GM12874 (cell line): Measurements from ENCODE around the gene ATP9A.

ENCODE experiments used
- CTCF ChIP-seq: IDR thresholded peaks from 2 replicates; pipeline ENCODE4 v1.5.1; 2011; ENCODE audit warnings: low read depth, mild to moderate bottlenecking, control low read depth, low read length, moderate library complexity; ENCODE audit not compliant: insufficient read depth

ATP9A gene

GRCh38 chr20:51633430-51633829 lies 134.8 kb downstream of the ATP9A start:
- no peak for TF ChIP-seq CTCF

- no peak for TF ChIP-seq CTCF
These were observed 136.2 kb downstream of the ATP9A start for GRCh38 chr20:51631953-51632352.

GRCh38 chr20:51631011-51631950 lies 136.9 kb downstream of the ATP9A start:
- TF ChIP-seq CTCF: no peak

GRCh38 chr20:51629399-51630058 lies 138.7 kb downstream of the ATP9A start:
- TF ChIP-seq CTCF: no peak

GRCh38 chr20:51628533-51629398 lies 139.4 kb downstream of the ATP9A start:
- TF ChIP-seq CTCF: no peak

GRCh38 chr20:51627586-51627985 lies 140.6 kb downstream of the ATP9A start:
- TF ChIP-seq CTCF: no peak

GRCh38 chr20:51625105-51625504 lies 143.1 kb downstream of the ATP9A start:
- no peak for TF ChIP-seq CTCF
